SK-N-SH (cell line): ENCODE results near the gene PCYOX1L. TPM values are rescaled to one million over a fixed set of nuclear protein-coding genes. Genes with fewer than 3 reads are reported as not detected.

ENCODE experiments used
- CTCF ChIA-PET: fragments of 300-600, 350-600 bp; formaldehyde crosslinking; extraction: SDS; loops from one replicate; lab custom pipeline; 2021; lab: Yijun Ruan, JAX
- POLR2A ChIA-PET: fragments of 350-600 bp; sonication (Branson Sonifier 250); formaldehyde crosslinking; extraction: SDS; loops from one replicate; lab custom pipeline; 2020; ENCODE audit warnings: antibody characterized with exemption, inconsistent platforms; lab: Yijun Ruan, JAX
- DNase-seq: peaks from one replicate; pipeline ENCODE4 v3.0.0; 2012
- H2AFZ ChIP-seq: fragments of 200-600 bp; sonication (generic); 2 replicates; pipeline ENCODE4 v1.8.1; 2016; ENCODE audit warnings: antibody characterized with exemption, mild to moderate bottlenecking, low read depth
- H3F3A ChIP-seq: fragments of 200-600 bp; sonication (generic); replicated peaks from 2 replicates; pipeline ENCODE3; 2016; ENCODE audit warnings: antibody characterized with exemption, mild to moderate bottlenecking; ENCODE audit not compliant: insufficient read depth
- H3K27ac ChIP-seq, 2 experiments: fragments of 200-500 bp in 1 of 2; fragments of 200-600 bp in 1 of 2; sonication (Bioruptor generic) in 1 of 2; sonication (generic), shearing (Covaris generic) in 1 of 2; 2 replicates each; pipeline versions ENCODE4 v1.5.1 to v1.6.1; 2014 to 2016; ENCODE audit warnings: low read depth in 2 of 2, inconsistent platforms in 1 of 2, low read length in 1 of 2, mild to moderate bottlenecking in 1 of 2, mixed read lengths in 1 of 2
- H3K27me3 ChIP-seq: fragments of 200-600 bp; sonication (generic), shearing (Covaris generic); 2 replicates; pipeline ENCODE4 v1.6.1; 2016; ENCODE audit warnings: mixed run types; ENCODE audit not compliant: insufficient read depth
- H3K36me3 ChIP-seq, 2 experiments: fragments of 200-500 bp in 1 of 2; fragments of 200-600 bp in 1 of 2; sonication (Bioruptor generic) in 1 of 2; sonication (generic) in 1 of 2; replicated peaks in 1 of 2; 2 replicates each; pipeline versions ENCODE3 to v1.5.1; 2014 to 2016; ENCODE audit warnings: low read length in 1 of 2, mild to moderate bottlenecking in 1 of 2; ENCODE audit not compliant: insufficient read depth in 2 of 2, control insufficient read depth in 1 of 2
- H3K4me1 ChIP-seq, 2 experiments: fragments of 200-500 bp in 1 of 2; fragments of 200-600 bp in 1 of 2; sonication (Bioruptor generic) in 1 of 2; sonication (generic), shearing (Covaris generic) in 1 of 2; 2 replicates each; pipeline versions ENCODE4 v1.5.1 to v1.6.1; 2014 to 2016; ENCODE audit warnings: low read depth in 1 of 2, low read length in 1 of 2, mixed run types in 1 of 2; ENCODE audit not compliant: insufficient read depth in 2 of 2, control insufficient read depth in 1 of 2
- H3K4me2 ChIP-seq: fragments of 200-600 bp; sonication (generic), shearing (Covaris generic); 2 replicates; pipeline ENCODE4 v1.6.1; 2017; ENCODE audit warnings: mixed run types
- H3K4me3 ChIP-seq, 2 experiments: fragments of 200-500 bp in 1 of 2; fragments of 200-600 bp in 1 of 2; sonication (Bioruptor generic) in 1 of 2; sonication (generic), shearing (Covaris generic) in 1 of 2; 2 replicates each; pipeline versions ENCODE4 v1.5.1 to v1.8.1; 2014 to 2016; ENCODE audit warnings: low read depth in 2 of 2, inconsistent platforms in 1 of 2, low read length in 1 of 2, mild to moderate bottlenecking in 1 of 2, mixed read lengths in 1 of 2, moderate library complexity in 1 of 2
- H3K79me2 ChIP-seq: fragments of 200-600 bp; sonication (generic); 2 replicates; pipeline ENCODE4 v1.8.1; 2017; ENCODE audit warnings: mild to moderate bottlenecking; ENCODE audit not compliant: insufficient read depth
- H3K9ac ChIP-seq: fragments of 200-600 bp; sonication (generic); 2 replicates; pipeline ENCODE4 v1.6.1; 2017; ENCODE audit warnings: mixed run types
- H3K9me2 ChIP-seq: fragments of 200-600 bp; sonication (generic); 2 replicates; pipeline ENCODE4 v1.6.1; 2017; ENCODE audit warnings: mixed run types
- H3K9me3 ChIP-seq: fragments of 200-600 bp; sonication (generic); 2 replicates; pipeline ENCODE4 v1.6.1; 2017; ENCODE audit warnings: mixed run types, mild to moderate bottlenecking, moderate library complexity
- H4K20me1 ChIP-seq: fragments of 200-600 bp; sonication (generic); 2 replicates; pipeline ENCODE4 v1.6.1; 2017; ENCODE audit warnings: mild to moderate bottlenecking, mixed run types; ENCODE audit not compliant: insufficient read depth
- CHD2 ChIP-seq: fragments of 150-350 bp; IDR thresholded peaks from 2 replicates; pipeline ENCODE4 v1.6.1; 2018; ENCODE audit warnings: low read length; ENCODE audit not compliant: partially characterized antibody
- EP300 ChIP-seq, 2 experiments: IDR thresholded peaks; 2 replicates each; pipeline versions ENCODE4 v1.4.0 to v1.6.1; 2012; ENCODE audit warnings: borderline replicate concordance in 1 of 2, low read depth in 1 of 2, low read length in 1 of 2
- FOSL2 ChIP-seq: IDR thresholded peaks from 2 replicates; pipeline ENCODE4 v1.4.0; 2012; ENCODE audit warnings: low read depth, mild to moderate bottlenecking, moderate library complexity, borderline replicate concordance
- JUND ChIP-seq: IDR thresholded peaks from 2 replicates; pipeline ENCODE4 v1.4.0; 2012
- MEF2A ChIP-seq: IDR thresholded peaks from 2 replicates; pipeline ENCODE4 v1.4.0; 2012; ENCODE audit warnings: low read depth, borderline replicate concordance
- NFIC ChIP-seq: IDR thresholded peaks from 2 replicates; pipeline ENCODE4 v1.4.0; 2012; ENCODE audit warnings: borderline replicate concordance
- PBX3 ChIP-seq: IDR thresholded peaks from 2 replicates; pipeline ENCODE4; 2012
- RCOR1 ChIP-seq: fragments of 150-350 bp; IDR thresholded peaks from 2 replicates; pipeline ENCODE4 v1.6.1; 2017; ENCODE audit warnings: antibody characterized with exemption, low read length
- RFX5 ChIP-seq: IDR thresholded peaks from 2 replicates; pipeline ENCODE4 v1.6.1; 2012; ENCODE audit warnings: mild to moderate bottlenecking, improper control_type of control experiment, low read length
- SMC3 ChIP-seq: IDR thresholded peaks from 2 replicates; pipeline ENCODE4 v1.6.1; 2012; ENCODE audit warnings: low read depth, low read length, improper control_type of control experiment
- TAF1 ChIP-seq: IDR thresholded peaks from 2 replicates; pipeline ENCODE4 v1.6.1; 2012; ENCODE audit warnings: low read depth, mild to moderate bottlenecking, low read length, moderate library complexity, borderline replicate concordance
- TCF12 ChIP-seq: IDR thresholded peaks from 2 replicates; pipeline ENCODE4 v1.4.0; 2012
- TEAD4 ChIP-seq: IDR thresholded peaks from 2 replicates; pipeline ENCODE4 v1.4.0; 2012; ENCODE audit warnings: mild to moderate bottlenecking, borderline replicate concordance; ENCODE audit not compliant: insufficient read depth
- ZBTB33 ChIP-seq: IDR thresholded peaks from 2 replicates; pipeline ENCODE4 v1.4.0; 2012; ENCODE audit warnings: low read depth, borderline replicate concordance
- WGBS: methylation state at CpG from one replicate; pipeline ENCODE4 v1.1.6; 2017; ENCODE audit warnings: low lambda C conversion rate; 5-methylcytosine and 5-hydroxymethylcytosine counted together
- polyA plus RNA-seq, 3 experiments: library from polyadenylated mRNA; depleted of rRNA; stranded (reverse); fragments of >200 nt; gene quantifications; 2 replicates each; pipeline ENCODE4 v1.2.3, GENCODE V29; 2012

Gene PCYOX1L
- polyA plus RNA-seq, 1 of the 3 experiments (the other 2 are of a cell fraction) = 17.5 TPM

GRCh38 chr5:149401051-149401450, 43.2 kb downstream of the PCYOX1L start (continued):
- no peak for TF ChIP-seq TAF1

- POLR2A ChIA-PET = no interaction called here
- peaks cover 32% of the 10 kb centered on the region for H3F3A ChIP-seq
- no peak overlapping the region for H3K4me2 ChIP-seq
- H2AFZ ChIP-seq = no peak overlapping the region
- H3K27me3 ChIP-seq = no peaks in the 10 kb centered on the region
- no peaks in the 10 kb centered on the region for H3K9me2 ChIP-seq
- no peaks in the 10 kb centered on the region for H4K20me1 ChIP-seq
- H3K79me2 ChIP-seq = peaks cover 8% of the 10 kb centered on the region
- TF ChIP-seq FOSL2 (no peak), ZBTB33 (no peak), TAF1 (no peak), RCOR1 (no peak), NFIC (no peak), PBX3 (no peak), RFX5 (no peak), JUND (no peak), MEF2A (no peak)
- H3K36me3 ChIP-seq = no peaks in the 10 kb centered on the region
- WGBS = 98% methylated on average over 3 of the region's 3 CpGs
- no peak overlapping the region for H3K27ac ChIP-seq
- no peak overlapping the region for H3K9ac ChIP-seq
- peaks cover 28 to 30% of the 10 kb centered on the region in 2 experiments for H3K4me1 ChIP-seq
- no peak overlapping the region for H3K4me3 ChIP-seq
- no peaks in the 10 kb centered on the region for H3K9me3 ChIP-seq
- no peak for DNase-seq
- CTCF ChIA-PET = interaction anchor here (5.0 to 52.5 kb wide), 2 partner anchors 30 to 31 kb away, joined by 26 to 1751 read pairs; partner anchors contain the start of genes IL17B and PCYOX1L
Observed at GRCh38 chr5:149402291-149402690, 44.4 kb downstream of the PCYOX1L start.

- Histone ChIP-seq H3K4me3 (no peak overlapping the region), H3K4me2 (peak overlapping the region; percentile 31; the same call in 1 of the 2 replicates), H3K27ac (peak overlapping the region in 1 of 2 experiments; percentile 81; a peak in 2 of 4 replicates), H3K9me2 (no peaks in the 10 kb centered on the region), H3K9me3 (no peaks in the 10 kb centered on the region), H3K9ac (peak overlapping the region; percentile 6; the same call in 1 of the 2 replicates), H3K36me3 (peaks cover 0 to 4% of the 10 kb centered on the region in 2 experiments), H2AFZ (peak overlapping the region; percentile 57; the same call in 1 of the 2 replicates), H3K79me2 (peaks cover 27% of the 10 kb centered on the region), H3K27me3 (no peaks in the 10 kb centered on the region), H4K20me1 (peaks cover 18% of the 10 kb centered on the region), H3K4me1 (peaks cover 34 to 46% of the 10 kb centered on the region in 2 experiments), H3F3A (peaks cover 36% of the 10 kb centered on the region)
- CTCF ChIA-PET = interaction anchor here (1.0 to 52.5 kb wide), 9 partner anchors 9 to 161 kb away, joined by 3 to 1751 read pairs (median 3); partner anchors contain the start of genes IL17B and PCYOX1L
- POLR2A ChIA-PET = no interaction called here
- TF ChIP-seq FOSL2 (peak; percentile 26; the same call in 1 of the 2 replicates), PBX3 (peak; percentile 33; the same call in 1 of the 2 replicates), SMC3 (no peak), EP300 (IDR thresholded peaks at IDR 0.05; ENCODE audit: borderline replicate concordance in 1 of 2, low read depth in 1 of 2, low read length in 1 of 2) (no peak), TEAD4 (no peak), CHD2 (no peak), TCF12 (peak; percentile 24; the same call in 1 of the 2 replicates), NFIC (no peak), ZBTB33 (no peak)
- DNase-seq = no peak
- 68% methylated on average over 15 of the region's 15 CpGs for WGBS
Observed at GRCh38 chr5:149403923-149404745, 46.3 kb downstream of the PCYOX1L start.
